GM18507 (cell line): ENCODE data around the gene MAGEC1.
"Not testable (repeated sequence)": the region's sequence is repeated elsewhere in the genome, so short reads cannot be mapped to it uniquely, and the experiment has no call there.

Experiments used
- DNase-seq: peaks from one replicate; pipeline ENCODE4 v3.0.0; 2011; ENCODE audit warnings: low read depth; ENCODE audit not compliant: insufficient read length; ENCODE audit errors: extremely low spot score
- FAIRE-seq: peaks from 2 replicates; lab custom pipeline; 2011; peaks lifted over from hg19 to GRCh38; lab: Jason Lieb, UNC

MAGEC1 gene, protein sequence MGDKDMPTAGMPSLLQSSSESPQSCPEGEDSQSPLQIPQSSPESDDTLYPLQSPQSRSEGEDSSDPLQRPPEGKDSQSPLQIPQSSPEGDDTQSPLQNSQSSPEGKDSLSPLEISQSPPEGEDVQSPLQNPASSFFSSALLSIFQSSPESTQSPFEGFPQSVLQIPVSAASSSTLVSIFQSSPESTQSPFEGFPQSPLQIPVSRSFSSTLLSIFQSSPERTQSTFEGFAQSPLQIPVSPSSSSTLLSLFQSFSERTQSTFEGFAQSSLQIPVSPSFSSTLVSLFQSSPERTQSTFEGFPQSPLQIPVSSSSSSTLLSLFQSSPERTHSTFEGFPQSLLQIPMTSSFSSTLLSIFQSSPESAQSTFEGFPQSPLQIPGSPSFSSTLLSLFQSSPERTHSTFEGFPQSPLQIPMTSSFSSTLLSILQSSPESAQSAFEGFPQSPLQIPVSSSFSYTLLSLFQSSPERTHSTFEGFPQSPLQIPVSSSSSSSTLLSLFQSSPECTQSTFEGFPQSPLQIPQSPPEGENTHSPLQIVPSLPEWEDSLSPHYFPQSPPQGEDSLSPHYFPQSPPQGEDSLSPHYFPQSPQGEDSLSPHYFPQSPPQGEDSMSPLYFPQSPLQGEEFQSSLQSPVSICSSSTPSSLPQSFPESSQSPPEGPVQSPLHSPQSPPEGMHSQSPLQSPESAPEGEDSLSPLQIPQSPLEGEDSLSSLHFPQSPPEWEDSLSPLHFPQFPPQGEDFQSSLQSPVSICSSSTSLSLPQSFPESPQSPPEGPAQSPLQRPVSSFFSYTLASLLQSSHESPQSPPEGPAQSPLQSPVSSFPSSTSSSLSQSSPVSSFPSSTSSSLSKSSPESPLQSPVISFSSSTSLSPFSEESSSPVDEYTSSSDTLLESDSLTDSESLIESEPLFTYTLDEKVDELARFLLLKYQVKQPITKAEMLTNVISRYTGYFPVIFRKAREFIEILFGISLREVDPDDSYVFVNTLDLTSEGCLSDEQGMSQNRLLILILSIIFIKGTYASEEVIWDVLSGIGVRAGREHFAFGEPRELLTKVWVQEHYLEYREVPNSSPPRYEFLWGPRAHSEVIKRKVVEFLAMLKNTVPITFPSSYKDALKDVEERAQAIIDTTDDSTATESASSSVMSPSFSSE

DNA sequence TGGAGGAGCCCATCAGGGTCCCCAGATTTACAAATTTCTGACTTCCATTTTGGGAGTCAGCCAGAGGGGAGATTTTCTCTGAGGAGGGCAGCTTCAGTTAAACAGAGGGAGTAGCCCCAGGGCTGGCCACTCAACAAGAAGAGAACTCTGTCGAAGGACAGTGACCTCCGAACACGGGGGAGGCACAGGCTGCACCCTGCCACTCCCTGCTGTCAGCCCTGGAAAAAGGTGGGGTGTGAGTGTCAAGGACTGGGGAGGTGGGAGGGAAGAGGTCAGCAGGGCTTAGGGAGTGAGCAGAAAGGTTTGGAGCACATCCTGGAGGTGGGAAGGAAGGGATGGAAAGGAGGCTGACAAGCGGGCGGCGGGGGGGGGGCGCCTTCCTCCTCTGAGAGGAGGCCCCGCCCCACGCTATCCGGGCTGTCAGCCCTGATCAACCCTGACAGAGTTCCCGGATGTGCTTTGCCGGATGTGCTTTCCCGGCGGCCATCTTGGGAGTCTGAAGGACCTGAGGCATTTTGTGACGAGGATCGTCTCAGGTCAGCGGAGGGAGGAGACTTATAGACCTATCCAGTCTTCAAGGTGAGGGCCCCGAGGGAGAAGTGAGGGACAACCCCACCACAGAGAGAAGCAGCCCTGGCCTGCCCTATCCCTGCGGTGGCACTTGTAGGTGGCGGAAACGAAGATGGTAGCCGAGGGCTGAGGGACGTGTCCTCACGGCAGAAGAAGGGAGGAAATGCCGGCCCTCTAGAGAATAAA lies at the start of gene MAGEC1:
Gene MAGEC1, plus strand, starts transcription at position 495 of the 756 bp plus-strand sequence. CDS start 1,179 bp downstream, outside the sequence.
- DNase-seq (no peak), FAIRE-seq (no peak)

- FAIRE-seq (no peak), DNase-seq (no peak)
Measured at GRCh38 chrX:141857479-141857878, 46.2 kb upstream of the MAGEC1 start.

DNA sequence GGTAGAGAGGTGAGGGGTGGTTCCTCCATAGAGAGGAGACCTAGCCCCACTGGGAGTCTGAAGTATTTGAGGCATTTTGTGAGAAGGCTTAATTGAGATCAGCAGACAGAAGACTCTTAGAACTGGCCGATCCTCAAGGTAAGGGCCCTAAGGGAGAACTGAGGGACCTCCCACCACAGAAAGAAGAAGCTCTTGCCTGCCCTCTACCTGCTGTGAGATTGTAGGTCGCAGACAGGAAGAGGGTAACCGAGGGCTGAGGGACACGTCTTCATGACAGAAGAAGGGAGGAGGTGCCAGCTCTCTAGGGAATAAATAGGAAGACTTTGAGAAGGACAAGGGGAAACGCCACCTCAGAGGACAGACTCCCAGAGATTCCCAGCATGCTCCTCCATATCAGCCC lies 24.1 kb upstream of the MAGEC1 start:
- no peak for FAIRE-seq

DNA sequence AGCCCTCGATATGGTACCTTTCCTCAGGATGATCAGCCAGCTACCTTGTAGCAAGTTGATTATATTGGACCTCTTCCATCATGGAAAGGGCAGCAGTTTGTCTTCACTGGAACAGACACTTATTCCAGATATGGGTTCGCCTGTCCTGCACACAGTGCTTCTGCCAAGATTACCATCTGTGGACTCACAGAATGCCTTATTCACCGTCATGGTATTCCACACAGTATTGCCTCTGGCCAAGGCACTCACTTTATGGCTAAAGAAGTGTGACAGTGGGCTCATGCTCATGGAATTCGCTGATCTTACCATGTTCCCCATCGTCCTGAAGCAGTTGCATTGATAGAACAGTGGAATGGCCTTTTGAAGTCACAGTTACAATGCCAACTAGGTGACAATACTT lies 14.9 kb upstream of the MAGEC1 start:
- not testable (repeated sequence) for FAIRE-seq, DNase-seq

More for the DNA sequence above, 24.1 kb upstream of the MAGEC1 start:
- DNase-seq, result no peak

DNA sequence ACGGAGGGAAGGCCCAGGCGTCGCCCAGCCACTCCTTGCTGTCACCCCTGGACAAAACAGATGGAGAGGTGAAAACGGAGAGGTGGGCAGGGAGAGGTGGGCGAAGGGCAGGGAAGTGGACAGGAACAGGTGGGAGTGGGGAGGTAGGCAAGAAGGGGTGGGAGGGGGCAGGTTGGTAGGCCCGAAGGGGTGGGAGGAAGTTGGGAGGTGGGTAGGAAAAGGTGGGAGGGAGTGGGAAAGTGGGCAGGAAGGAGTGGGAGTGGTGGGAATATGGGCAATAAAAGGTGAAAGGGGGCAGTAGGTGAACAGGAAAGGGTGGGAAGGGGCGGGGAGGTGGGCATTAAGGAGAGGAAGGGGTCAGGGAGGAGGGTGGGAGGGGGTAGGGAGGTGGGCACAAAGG lies 9.0 kb upstream of the MAGEC1 start:
- FAIRE-seq (no peak), DNase-seq (no peak)

DNA sequence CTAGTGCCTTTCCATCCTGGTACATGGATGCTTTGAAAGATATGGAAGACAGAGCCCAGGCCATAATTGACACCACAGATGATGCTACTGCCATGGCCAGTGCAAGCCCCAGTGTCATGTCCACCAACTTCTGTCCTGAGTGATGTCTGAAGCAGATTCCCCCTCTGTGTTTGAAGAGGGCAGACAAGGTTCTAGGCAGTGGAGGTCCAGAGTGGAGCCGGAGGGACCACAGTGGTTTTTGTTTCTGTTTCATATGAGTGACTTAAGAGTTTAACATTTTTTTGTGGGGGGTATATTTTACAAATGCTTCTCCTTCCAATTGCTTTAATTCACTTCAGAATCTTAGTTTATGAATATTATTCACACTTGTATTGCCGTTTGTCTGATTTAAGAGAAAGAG lies 6.0 kb upstream of the MAGEC1 start:
- DNase-seq (no peak), FAIRE-seq (no peak)

DNA sequence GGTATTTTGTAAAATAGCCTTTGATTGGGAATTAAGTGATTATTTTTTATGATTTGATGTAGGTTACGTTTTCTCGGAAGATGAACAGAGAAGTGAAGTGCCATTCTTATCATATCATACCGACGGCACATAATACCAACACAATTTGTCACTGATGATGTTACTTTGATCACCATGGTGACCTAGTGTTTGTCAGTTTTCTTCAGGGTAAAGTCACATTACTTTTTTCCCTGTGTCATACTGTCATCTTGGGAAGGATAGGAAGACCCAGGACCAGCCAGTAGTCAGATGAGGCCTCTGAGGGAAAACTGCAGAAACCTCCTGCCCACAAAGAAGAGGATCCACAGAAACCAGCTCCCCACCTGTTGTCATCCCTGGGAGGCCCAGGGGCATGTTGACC lies 1.3 kb upstream of the MAGEC1 start:
- DNase-seq, result no peak
- no peak for FAIRE-seq

DNA sequence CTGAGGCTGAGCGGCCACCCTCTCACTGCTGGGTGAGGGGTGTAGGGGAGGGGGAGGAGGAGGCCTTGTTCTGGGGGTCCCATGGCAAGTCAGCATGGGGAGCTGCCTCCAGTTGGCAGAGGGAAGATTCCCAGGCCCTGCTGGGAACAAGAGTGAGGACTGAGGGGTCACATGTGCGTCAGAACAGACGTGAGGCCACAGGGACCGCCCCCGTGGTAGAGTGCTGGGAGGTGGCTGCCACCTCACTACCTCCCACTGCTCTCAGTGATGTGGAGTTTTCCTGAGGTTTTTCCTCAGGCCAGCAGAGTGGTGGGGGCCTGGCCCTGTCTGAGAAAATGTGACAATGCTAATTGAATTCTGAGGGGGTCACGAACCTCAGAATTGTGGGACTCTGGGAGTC lies 568 bp downstream of the MAGEC1 start:
- no peak for DNase-seq
- FAIRE-seq, result no peak

DNA sequence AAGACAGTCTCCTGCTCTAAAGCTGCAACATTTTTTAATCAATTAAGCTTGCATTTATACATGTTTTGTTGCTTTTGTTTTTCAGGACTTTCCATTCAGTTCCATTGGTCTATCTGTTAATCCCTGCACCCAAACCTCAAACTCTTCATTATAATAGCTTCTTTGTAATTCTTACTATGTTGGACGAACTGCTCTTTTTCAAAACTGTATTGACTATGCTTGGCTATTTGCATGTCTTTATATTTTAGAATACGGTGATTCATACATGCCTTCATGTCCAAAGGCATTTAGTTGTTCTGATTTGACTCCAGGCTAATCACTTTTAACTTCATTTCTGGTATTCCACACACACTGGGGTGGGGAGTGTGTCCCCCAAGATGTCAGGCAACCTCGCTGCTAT lies 14.1 kb downstream of the MAGEC1 start:
- no peak for FAIRE-seq
- no peak for DNase-seq

DNA sequence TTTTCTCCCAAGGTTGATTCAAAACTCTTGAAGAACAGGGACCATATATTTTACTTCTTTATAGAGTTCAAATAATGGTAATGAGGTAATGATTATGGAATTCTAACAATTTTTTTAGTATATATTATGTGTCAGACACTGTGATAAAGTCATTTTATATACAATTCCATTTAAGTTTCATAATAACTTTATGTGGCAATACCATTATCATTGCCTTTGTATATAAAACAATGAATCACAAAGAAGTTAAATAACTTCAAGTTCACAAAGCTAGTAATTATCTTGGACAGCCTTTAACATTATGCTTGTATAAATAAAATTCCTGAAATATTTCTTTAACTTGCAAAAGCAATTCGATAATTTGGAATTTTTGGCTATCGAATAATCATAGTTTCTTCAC lies 20.6 kb downstream of the MAGEC1 start:
- FAIRE-seq, result no peak
- no peak for DNase-seq

GRCh38 chrX:141928432-141928831 lies 24.7 kb downstream of the MAGEC1 start:
- FAIRE-seq, result no peak

GRCh38 chrX:141934059-141934641 lies 30.5 kb downstream of the MAGEC1 start:
- FAIRE-seq, result no peak
- DNase-seq, result no peak

More at GRCh38 chrX:141928432-141928831, 24.7 kb downstream of the MAGEC1 start:
- no peak for DNase-seq

DNA sequence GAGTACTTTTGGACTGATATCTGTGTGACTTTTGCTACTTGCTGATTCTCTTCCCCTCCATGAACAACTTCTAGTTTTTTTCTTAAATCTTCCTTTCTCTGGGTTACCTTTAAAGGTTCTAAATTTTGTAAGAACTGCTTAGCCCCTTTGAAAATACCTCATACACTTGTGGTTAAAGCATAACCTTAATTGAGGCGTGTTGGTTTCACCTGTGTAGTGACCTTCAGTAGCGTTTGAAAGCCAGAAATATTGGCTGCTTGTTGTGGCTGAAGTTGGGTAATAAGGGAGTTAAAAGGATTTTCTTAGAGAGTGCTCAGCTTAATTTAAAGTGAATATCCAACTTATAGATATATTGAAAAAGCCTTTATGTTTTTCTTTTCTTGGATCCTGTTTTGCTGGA lies 32.0 kb downstream of the MAGEC1 start:
- FAIRE-seq (no peak), DNase-seq (no peak)

GRCh38 chrX:141936080-141936479 lies 32.4 kb downstream of the MAGEC1 start:
- DNase-seq, result no peak
- FAIRE-seq, result no peak

- FAIRE-seq (no peak), DNase-seq (no peak)
Measured at GRCh38 chrX:141941234-141941633, 37.5 kb downstream of the MAGEC1 start.

- DNase-seq, result no peak
Measured at GRCh38 chrX:141945426-141945825, 41.7 kb downstream of the MAGEC1 start.

GRCh38 chrX:141947350-141947749 lies 43.7 kb downstream of the MAGEC1 start:
- DNase-seq, result no peak
- no peak for FAIRE-seq

More at GRCh38 chrX:141945426-141945825, 41.7 kb downstream of the MAGEC1 start:
- no peak for FAIRE-seq

GRCh38 chrX:141952603-141953002 lies 48.9 kb downstream of the MAGEC1 start:
- no peak for FAIRE-seq
- DNase-seq, result no peak

- no peak for FAIRE-seq
Measured at GRCh38 chrX:141958675-141959074, 55.0 kb downstream of the MAGEC1 start.

More at GRCh38 chrX:141958675-141959074, 55.0 kb downstream of the MAGEC1 start:
- no peak for DNase-seq
